ENCODE results near the gene CIDEA. TPM values are rescaled to one million over a fixed set of nuclear protein-coding genes. Genes with fewer than 3 reads are reported as not detected.

The CIDEA gene
- total and polyA plus RNA-seq, 9 of the 15 experiments (the other 6 are each of a cell fraction or from before 2014, with no cell fraction given): not detected

DNA sequence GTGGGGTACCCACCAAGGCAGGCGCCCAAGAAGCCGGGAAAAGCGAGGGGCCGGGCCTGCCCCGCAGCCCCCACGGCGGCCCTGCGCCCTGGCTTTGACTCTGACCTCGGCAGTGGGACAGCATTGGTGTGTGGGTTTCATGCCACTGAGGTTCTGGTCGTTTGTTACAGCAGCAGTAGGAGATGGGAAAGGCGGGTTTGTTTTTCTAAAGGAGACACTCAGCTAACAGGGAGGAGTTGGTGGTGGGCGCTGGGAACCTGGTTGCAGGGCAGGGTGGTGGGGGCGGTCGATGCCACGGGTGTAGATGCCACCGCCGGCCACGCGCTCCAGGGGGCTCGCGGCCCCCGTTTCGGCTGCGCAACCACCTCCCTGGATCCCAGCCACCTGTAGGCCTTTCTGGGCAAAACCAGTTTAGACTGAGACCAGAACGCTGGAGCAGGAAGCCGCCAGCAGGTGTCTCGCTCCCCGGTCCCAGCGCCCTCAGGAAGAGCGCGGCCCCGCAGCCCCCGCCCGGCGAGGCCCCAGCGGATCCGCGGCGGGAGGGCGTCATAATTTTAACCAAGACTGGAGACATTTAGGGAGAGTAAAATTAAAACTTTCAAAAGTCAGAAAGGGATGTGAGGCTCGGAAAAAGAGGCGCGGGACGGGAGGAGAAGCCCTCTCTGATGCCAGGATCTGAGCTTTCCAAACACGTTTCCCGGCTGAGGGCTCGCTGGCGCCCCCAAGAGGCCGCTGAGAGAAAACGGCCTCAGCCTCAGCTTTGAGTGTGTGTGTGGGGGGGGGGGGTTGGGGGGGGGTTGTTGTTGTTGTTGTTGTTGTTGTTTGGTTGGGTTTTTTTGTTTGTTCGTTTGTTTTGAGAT, 17.4 kb downstream of the CIDEA start (continued):
- TF ChIP-seq, protein P1, sequence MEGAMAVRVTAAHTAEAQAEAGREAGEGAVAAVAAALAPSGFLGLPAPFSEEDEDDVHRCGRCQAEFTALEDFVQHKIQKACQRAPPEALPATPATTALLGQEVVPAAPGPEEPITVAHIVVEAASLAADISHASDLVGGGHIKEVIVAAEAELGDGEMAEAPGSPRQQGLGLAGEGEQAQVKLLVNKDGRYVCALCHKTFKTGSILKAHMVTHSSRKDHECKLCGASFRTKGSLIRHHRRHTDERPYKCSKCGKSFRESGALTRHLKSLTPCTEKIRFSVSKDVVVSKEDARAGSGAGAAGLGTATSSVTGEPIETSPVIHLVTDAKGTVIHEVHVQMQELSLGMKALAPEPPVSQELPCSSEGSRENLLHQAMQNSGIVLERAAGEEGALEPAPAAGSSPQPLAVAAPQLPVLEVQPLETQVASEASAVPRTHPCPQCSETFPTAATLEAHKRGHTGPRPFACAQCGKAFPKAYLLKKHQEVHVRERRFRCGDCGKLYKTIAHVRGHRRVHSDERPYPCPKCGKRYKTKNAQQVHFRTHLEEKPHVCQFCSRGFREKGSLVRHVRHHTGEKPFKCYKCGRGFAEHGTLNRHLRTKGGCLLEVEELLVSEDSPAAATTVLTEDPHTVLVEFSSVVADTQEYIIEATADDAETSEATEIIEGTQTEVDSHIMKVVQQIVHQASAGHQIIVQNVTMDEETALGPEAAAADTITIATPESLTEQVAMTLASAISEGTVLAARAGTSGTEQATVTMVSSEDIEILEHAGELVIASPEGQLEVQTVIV (CRISPR knock-in tag; IDR thresholded peaks at IDR 0.05; ENCODE audit: borderline replicate concordance): no peak
- TF ChIP-seq POLR2AphosphoS5 (IDR thresholded peaks at IDR 0.05; ENCODE audit: control insufficient read depth, insufficient read depth, low read depth, low read length) (no peak), MECOM (CRISPR knock-in tag; IDR thresholded peaks at IDR 0.05) (no peak), PHF21A (IDR thresholded peaks at IDR 0.05; ENCODE audit: borderline replicate concordance, low read depth) (no peak), GTF2E2 (tag; IDR thresholded peaks at IDR 0.05) (no peak), RNF2 (IDR thresholded peaks at IDR 0.05) (no peak), ZNF217 (CRISPR knock-in tag; IDR thresholded peaks at IDR 0.05) (no peak), PML (IDR thresholded peaks at IDR 0.05; ENCODE audit: low read length) (no peak), STAT5B (CRISPR knock-in tag; IDR thresholded peaks at IDR 0.05) (no peak), KLF13 (tag; IDR thresholded peaks at IDR 0.05; ENCODE audit: borderline replicate concordance, low read depth) (no peak), COPS2 (conservative IDR thresholded peaks at IDR 0.05) (no peak), ETV5 (CRISPR knock-in tag; IDR thresholded peaks at IDR 0.05; ENCODE audit: low read depth) (0 out of 2 replicates have a peak, but pooled peaks have one; percentile 37)
- TF ChIP-seq, protein P2, sequence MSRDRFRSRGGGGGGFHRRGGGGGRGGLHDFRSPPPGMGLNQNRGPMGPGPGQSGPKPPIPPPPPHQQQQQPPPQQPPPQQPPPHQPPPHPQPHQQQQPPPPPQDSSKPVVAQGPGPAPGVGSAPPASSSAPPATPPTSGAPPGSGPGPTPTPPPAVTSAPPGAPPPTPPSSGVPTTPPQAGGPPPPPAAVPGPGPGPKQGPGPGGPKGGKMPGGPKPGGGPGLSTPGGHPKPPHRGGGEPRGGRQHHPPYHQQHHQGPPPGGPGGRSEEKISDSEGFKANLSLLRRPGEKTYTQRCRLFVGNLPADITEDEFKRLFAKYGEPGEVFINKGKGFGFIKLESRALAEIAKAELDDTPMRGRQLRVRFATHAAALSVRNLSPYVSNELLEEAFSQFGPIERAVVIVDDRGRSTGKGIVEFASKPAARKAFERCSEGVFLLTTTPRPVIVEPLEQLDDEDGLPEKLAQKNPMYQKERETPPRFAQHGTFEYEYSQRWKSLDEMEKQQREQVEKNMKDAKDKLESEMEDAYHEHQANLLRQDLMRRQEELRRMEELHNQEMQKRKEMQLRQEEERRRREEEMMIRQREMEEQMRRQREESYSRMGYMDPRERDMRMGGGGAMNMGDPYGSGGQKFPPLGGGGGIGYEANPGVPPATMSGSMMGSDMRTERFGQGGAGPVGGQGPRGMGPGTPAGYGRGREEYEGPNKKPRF (IDR thresholded peaks at IDR 0.05; ENCODE audit: low read depth, low read length): no peak
- TF ChIP-seq, protein P3, sequence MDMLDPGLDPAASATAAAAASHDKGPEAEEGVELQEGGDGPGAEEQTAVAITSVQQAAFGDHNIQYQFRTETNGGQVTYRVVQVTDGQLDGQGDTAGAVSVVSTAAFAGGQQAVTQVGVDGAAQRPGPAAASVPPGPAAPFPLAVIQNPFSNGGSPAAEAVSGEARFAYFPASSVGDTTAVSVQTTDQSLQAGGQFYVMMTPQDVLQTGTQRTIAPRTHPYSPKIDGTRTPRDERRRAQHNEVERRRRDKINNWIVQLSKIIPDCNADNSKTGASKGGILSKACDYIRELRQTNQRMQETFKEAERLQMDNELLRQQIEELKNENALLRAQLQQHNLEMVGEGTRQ (CRISPR knock-in tag; IDR thresholded peaks at IDR 0.05): no peak
- TF ChIP-seq, protein P4, sequence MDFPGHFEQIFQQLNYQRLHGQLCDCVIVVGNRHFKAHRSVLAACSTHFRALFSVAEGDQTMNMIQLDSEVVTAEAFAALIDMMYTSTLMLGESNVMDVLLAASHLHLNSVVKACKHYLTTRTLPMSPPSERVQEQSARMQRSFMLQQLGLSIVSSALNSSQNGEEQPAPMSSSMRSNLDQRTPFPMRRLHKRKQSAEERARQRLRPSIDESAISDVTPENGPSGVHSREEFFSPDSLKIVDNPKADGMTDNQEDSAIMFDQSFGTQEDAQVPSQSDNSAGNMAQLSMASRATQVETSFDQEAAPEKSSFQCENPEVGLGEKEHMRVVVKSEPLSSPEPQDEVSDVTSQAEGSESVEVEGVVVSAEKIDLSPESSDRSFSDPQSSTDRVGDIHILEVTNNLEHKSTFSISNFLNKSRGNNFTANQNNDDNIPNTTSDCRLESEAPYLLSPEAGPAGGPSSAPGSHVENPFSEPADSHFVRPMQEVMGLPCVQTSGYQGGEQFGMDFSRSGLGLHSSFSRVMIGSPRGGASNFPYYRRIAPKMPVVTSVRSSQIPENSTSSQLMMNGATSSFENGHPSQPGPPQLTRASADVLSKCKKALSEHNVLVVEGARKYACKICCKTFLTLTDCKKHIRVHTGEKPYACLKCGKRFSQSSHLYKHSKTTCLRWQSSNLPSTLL (IDR thresholded peaks at IDR 0.05): no peak
- TF ChIP-seq, protein P5, sequence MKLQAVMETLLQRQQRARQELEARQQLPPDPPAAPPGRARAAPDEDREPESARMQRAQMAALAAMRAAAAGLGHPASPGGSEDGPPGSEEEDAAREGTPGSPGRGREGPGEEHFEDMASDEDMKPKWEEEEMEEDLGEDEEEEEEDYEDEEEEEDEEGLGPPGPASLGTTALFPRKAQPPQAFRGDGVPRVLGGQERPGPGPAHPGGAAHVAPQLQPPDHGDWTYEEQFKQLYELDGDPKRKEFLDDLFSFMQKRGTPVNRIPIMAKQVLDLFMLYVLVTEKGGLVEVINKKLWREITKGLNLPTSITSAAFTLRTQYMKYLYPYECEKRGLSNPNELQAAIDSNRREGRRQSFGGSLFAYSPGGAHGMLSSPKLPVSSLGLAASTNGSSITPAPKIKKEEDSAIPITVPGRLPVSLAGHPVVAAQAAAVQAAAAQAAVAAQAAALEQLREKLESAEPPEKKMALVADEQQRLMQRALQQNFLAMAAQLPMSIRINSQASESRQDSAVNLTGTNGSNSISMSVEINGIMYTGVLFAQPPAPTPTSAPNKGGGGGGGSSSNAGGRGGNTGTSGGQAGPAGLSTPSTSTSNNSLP (IDR thresholded peaks at IDR 0.05; ENCODE audit: borderline replicate concordance, low read depth, low read length): no peak

Measured in K562 (cell line).